Karpas-422 (cell line): ENCODE measurements around the gene OR4M1. TPM values are rescaled to one million over a fixed set of nuclear protein-coding genes. Genes with fewer than 3 reads are reported as not detected.
"Not testable (repeated sequence)": the region's sequence is repeated elsewhere in the genome, so short reads cannot be mapped to it uniquely, and the experiment has no call there.

Experiments used
- DNase-seq: peaks from one replicate; pipeline ENCODE4 v3.0.0-alpha.2; 2015
- H2AFZ ChIP-seq: fragments of 200-600 bp; sonication (generic); 2 replicates; pipeline ENCODE4 v1.6.1; 2014; ENCODE audit warnings: antibody characterized with exemption, low read length, mixed read lengths
- H3K27ac ChIP-seq: fragments of 200-600 bp; sonication (generic); 2 replicates; pipeline ENCODE4 v1.5.1; 2014; ENCODE audit warnings: mild to moderate bottlenecking, low read length, moderate library complexity
- H3K27me3 ChIP-seq: fragments of 200-600 bp; sonication (generic); 2 replicates; pipeline ENCODE4 v1.6.1; 2014; ENCODE audit warnings: low read length, mixed read lengths
- H3K36me3 ChIP-seq: fragments of 200-600 bp; sonication (generic); 2 replicates; pipeline ENCODE4 v1.6.1; 2014; ENCODE audit warnings: low read length, mixed read lengths; ENCODE audit not compliant: insufficient read depth
- H3K4me1 ChIP-seq: fragments of 200-600 bp; sonication (generic); 2 replicates; pipeline ENCODE4 v1.6.1; 2014; ENCODE audit warnings: mild to moderate bottlenecking, low read length, mixed read lengths
- H3K4me2 ChIP-seq: fragments of 200-600 bp; sonication (generic); 2 replicates; pipeline ENCODE4 v1.6.1; 2014; ENCODE audit warnings: low read length, low read depth, mild to moderate bottlenecking; ENCODE audit not compliant: poor library complexity, severe bottlenecking
- H3K4me3 ChIP-seq: fragments of 200-600 bp; sonication (generic); 2 replicates; pipeline ENCODE4 v1.5.1; 2014; ENCODE audit warnings: mild to moderate bottlenecking, antibody characterized with exemption, low read length, mixed read lengths
- H3K79me2 ChIP-seq: fragments of 200-600 bp; sonication (generic); 2 replicates; pipeline ENCODE4 v1.6.1; 2014; ENCODE audit warnings: mild to moderate bottlenecking, low read length, mixed read lengths
- H3K9ac ChIP-seq: fragments of 200-600 bp; sonication (generic); 2 replicates; pipeline ENCODE4 v1.6.0; 2014; ENCODE audit warnings: low read length
- H3K9me2 ChIP-seq: fragments of 200-600 bp; sonication (generic), shearing (Covaris generic); replicated peaks from 2 replicates; pipeline ENCODE4 v1.6.0; 2014; ENCODE audit warnings: mild to moderate bottlenecking, low read length, moderate library complexity; ENCODE audit not compliant: insufficient read depth
- H3K9me3 ChIP-seq: fragments of 300-700, 200-600 bp; sonication (generic); 2 replicates; pipeline ENCODE4 v1.6.1; 2014; ENCODE audit warnings: low read length, mixed read lengths
- H4K20me1 ChIP-seq: fragments of 200-600 bp; sonication (generic); 2 replicates; pipeline ENCODE4 v1.6.1; 2014; ENCODE audit warnings: mild to moderate bottlenecking, antibody characterized with exemption, low read length, low read depth; ENCODE audit not compliant: insufficient read depth
- total RNA-seq: library from RNA; depleted of rRNA; stranded (reverse); fragments of >200 nt; shearing (Covaris generic); gene quantifications from 2 replicates; pipeline ENCODE4 v1.2.3, GENCODE V29; 2014; ENCODE audit warnings: low replicate concordance; rRNA removed

The OR4M1 gene, protein sequence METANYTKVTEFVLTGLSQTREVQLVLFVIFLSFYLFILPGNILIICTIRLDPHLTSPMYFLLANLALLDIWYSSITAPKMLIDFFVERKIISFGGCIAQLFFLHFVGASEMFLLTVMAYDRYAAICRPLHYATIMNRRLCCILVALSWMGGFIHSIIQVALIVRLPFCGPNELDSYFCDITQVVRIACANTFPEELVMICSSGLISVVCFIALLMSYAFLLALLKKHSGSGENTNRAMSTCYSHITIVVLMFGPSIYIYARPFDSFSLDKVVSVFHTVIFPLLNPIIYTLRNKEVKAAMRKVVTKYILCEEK
- total RNA-seq: not detected in 2 replicates

DNA sequence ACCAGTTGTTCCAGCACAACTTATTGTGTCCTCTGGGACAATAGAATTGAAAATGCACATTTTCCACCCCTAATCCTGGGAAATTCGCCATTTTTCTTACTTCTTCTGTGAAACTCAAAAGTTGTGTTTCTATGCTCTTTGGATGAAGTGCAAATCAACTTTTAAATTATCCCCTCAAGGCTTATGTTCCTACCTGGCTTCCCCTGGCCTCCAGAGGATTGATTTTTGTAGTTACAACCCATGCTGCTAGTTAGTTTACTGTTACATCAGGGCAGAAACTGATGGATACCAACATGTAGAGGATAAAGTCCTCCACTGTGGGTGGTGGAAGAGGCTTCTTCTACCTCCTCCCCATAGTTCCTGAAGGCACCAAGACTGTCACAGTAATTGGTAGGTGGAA lies at the start of gene OR4M1:
Gene OR4M1, plus strand, starts transcription at position 301 of the 400 bp plus-strand sequence. CDS start 6,819 bp downstream, outside the sequence.
- not testable (repeated sequence) for H3K27me3 ChIP-seq, H4K20me1 ChIP-seq, H3K4me3 ChIP-seq, H3K27ac ChIP-seq, H3K79me2 ChIP-seq, H3K36me3 ChIP-seq, H2AFZ ChIP-seq, H3K4me1 ChIP-seq, H3K9me2 ChIP-seq, H3K9ac ChIP-seq, DNase-seq, H3K4me2 ChIP-seq
- H3K9me3 ChIP-seq: peaks cover 58% of the 10 kb centered on the region

DNA sequence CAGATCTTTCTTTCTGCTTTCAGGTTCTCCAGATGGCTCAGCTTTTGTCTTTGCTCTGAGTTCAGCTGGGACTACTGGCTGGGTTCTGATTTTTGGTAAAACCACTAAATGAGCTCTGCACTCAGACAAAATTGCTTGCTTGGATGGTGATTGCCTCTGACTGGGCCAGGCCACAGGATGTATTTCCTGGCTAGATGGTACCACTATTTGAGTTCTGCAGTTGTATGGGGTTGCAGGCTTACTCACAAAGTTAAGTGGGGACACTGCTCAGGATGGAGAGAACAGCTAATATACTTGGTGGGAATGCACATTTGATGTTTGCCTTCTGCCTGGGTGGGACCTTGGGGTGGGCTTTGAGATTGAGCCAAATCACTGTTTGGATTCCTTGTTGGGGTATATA lies 43.9 kb upstream of the OR4M1 start:
- Histone ChIP-seq H3K4me2 (no peak overlapping the region), H3K27ac (no peak overlapping the region), H3K79me2 (no peaks in the 10 kb centered on the region), H3K36me3 (no peaks in the 10 kb centered on the region), H3K4me1 (no peaks in the 10 kb centered on the region), H3K9me2 (no peaks in the 10 kb centered on the region), H3K4me3 (no peak overlapping the region), H3K27me3 (no peaks in the 10 kb centered on the region), H3K9me3 (peaks cover 68% of the 10 kb centered on the region), H4K20me1 (no peaks in the 10 kb centered on the region), H3K9ac (no peak overlapping the region), H2AFZ (no peak overlapping the region)
- no peak for DNase-seq

DNA sequence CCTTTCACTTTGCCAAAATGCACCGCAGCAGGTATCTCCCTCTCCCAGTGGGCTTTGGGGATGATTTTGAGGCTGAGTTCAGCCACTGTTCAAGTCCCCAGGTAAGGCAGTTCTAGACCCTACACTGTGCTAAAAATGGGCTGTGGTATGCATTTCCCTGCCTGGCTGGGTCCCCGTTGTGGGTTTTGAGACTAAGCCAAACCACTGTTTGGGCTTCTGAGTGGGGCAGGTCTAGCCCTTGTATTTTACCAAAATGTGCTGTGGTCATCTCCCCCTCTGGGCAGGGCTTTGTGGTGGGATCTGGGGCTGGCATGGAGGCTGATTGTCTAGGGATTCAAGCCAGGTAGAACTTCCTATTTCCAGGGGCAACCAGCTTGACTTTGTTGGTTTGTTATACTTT lies 43.5 kb upstream of the OR4M1 start:
- H3K27ac ChIP-seq: no peak overlapping the region
- no peak for DNase-seq
- H3K4me2 ChIP-seq: no peak overlapping the region
- H3K4me3 ChIP-seq: no peak overlapping the region
- no peak overlapping the region for H3K9ac ChIP-seq
- no peaks in the 10 kb centered on the region for H3K27me3 ChIP-seq
- H3K9me3 ChIP-seq: peaks cover 70% of the 10 kb centered on the region
- no peaks in the 10 kb centered on the region for H4K20me1 ChIP-seq
- no peaks in the 10 kb centered on the region for H3K9me2 ChIP-seq
- H3K79me2 ChIP-seq: no peaks in the 10 kb centered on the region
- H3K4me1 ChIP-seq: no peaks in the 10 kb centered on the region
- no peaks in the 10 kb centered on the region for H3K36me3 ChIP-seq
- H2AFZ ChIP-seq: no peak overlapping the region

DNA sequence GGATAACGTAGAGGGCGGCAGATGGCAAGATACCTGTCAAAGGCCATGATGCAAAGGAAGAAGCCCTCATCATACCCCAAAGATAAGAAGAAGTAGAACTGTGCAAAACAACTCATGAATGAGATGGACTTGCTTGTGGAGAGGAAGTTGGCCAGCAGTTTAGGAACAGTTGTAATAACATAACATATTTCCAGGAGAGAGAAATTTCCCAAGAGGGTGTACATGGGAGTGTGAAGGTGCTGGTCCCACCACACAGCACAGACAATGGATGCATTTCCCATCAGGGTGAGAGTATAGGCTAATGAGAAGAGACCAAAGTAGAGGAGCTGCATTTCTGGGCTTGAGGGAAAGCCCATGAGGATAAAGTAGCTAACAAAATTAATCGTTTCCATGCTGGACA lies 39.4 kb upstream of the OR4M1 start:
- not testable (repeated sequence) for H3K27me3 ChIP-seq

DNA sequence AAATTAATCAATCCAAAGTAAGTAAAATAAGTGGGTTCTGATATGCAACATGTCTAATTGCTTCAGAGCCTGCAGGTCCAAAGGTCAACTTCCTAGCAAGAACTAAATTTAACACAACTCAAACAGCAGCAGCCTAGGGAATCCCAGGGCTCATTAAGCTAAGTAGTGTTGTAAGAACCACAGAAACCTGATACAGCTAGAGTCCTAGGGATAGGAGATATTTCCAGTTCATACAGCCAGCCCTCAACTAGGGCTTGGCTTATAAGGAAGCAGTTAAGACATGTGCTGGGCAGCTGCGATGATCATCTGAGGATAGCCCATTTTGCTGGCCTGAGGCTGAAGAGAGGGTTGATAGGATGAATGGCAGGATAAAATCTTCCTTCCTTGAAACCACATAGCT lies 30.0 kb upstream of the OR4M1 start, which contains the start of gene OR4Q3:
Gene OR4Q3, plus strand, starts transcription at position 316 of the 400 bp plus-strand sequence.
- Histone ChIP-seq H3K4me3 (no peak within 1 kb of the TSS), H3K27me3 (no peaks in the 10 kb centered on the region), H3K4me2 (no peak within 1 kb of the TSS), H2AFZ (no peak within 1 kb of the TSS), H3K4me1 (no peaks in the 10 kb centered on the region), H4K20me1 (no peaks in the 10 kb centered on the region), H3K9ac (no peak within 1 kb of the TSS), H3K27ac (no peak within 1 kb of the TSS), H3K36me3 (no peaks in the 10 kb centered on the region), H3K79me2 (no peaks in the 10 kb centered on the region), H3K9me3 (peaks cover 58% of the 10 kb centered on the region), H3K9me2 (no peaks in the 10 kb centered on the region)
- DNase-seq: no peak

More for the DNA sequence above, 39.4 kb upstream of the OR4M1 start:
- H2AFZ ChIP-seq, H3K27ac ChIP-seq, H3K4me2 ChIP-seq, H3K4me1 ChIP-seq, DNase-seq, H3K9ac ChIP-seq, H3K4me3 ChIP-seq, H3K9me2 ChIP-seq, H3K36me3 ChIP-seq, H3K79me2 ChIP-seq, H4K20me1 ChIP-seq: not testable (repeated sequence)
- peaks cover 66% of the 10 kb centered on the region for H3K9me3 ChIP-seq

DNA sequence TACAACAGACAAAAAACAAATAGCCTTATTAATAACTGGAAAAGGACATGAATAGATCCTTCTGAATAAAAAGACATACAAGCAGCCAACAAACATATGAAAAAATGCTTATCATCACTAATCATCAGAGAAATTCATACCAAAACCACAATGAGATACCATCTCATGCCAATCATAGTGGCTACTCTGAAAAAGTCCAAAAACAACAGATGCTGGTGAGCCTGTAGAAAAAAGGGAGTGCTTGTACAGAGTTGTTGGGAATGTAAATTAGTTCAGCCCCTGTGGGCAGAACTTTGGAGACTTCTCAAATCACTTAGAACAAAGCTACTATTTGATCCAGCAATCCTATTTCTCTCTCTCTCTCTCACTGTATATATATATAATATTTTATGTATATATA lies 21.0 kb upstream of the OR4M1 start:
- H2AFZ ChIP-seq, H4K20me1 ChIP-seq, H3K4me3 ChIP-seq, H3K27ac ChIP-seq, H3K27me3 ChIP-seq, H3K4me1 ChIP-seq, H3K4me2 ChIP-seq, H3K79me2 ChIP-seq, H3K9me2 ChIP-seq, H3K36me3 ChIP-seq, DNase-seq, H3K9ac ChIP-seq: not testable (repeated sequence)
- H3K9me3 ChIP-seq: peaks cover 50% of the 10 kb centered on the region

DNA sequence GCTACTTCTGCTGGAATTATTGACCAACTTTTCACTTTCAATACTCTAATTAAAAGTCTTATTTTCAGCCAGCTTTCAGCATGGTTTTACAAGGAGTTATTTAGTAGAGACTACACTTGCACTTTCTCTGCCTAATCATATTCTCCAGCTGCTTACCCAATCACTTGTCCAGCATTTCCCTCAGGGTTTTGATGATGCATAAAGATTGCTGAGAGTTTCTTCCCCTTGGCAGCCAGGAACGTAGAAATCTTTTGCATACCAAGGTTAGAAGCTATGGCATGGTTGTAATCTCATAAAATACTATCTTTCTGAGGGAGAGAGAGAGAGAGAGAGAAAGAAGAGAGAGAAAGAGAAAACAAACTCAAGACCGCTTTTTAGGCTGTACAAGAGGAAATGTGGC lies 19.1 kb upstream of the OR4M1 start:
- no peak overlapping the region for H3K9ac ChIP-seq
- H3K4me3 ChIP-seq: no peak overlapping the region
- H3K4me1 ChIP-seq: no peaks in the 10 kb centered on the region
- H3K27me3 ChIP-seq: no peaks in the 10 kb centered on the region
- H3K9me3 ChIP-seq: peaks cover 43% of the 10 kb centered on the region
- no peaks in the 10 kb centered on the region for H3K9me2 ChIP-seq
- H3K36me3 ChIP-seq: no peaks in the 10 kb centered on the region
- H3K27ac ChIP-seq: no peak overlapping the region
- no peak for DNase-seq
- H4K20me1 ChIP-seq: no peaks in the 10 kb centered on the region
- no peak overlapping the region for H3K4me2 ChIP-seq
- H3K79me2 ChIP-seq: no peaks in the 10 kb centered on the region
- H2AFZ ChIP-seq: no peak overlapping the region

DNA sequence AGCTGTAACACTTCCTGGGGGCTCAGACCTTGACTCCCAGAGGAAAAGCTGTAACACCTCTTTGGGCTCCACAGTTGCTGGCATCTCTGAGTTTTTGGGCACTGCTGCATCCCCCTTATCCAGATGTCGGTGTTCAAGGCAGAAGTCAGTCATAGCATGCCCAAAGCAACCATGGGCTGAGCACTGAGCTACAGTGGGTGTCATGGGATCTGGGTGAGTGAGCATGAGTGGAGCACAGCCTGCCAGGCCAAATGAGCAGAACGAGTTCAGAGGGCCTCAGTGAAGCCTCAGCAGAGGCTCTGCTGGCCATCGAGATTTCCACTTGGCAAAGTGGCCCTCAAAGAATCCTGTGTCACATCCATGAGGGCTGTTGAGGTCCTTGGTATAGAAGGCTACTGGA lies 1.8 kb upstream of the OR4M1 start:
- H3K9ac ChIP-seq, DNase-seq, H3K36me3 ChIP-seq, H3K4me3 ChIP-seq, H3K4me2 ChIP-seq, H3K4me1 ChIP-seq, H3K27me3 ChIP-seq, H3K27ac ChIP-seq, H3K9me2 ChIP-seq, H2AFZ ChIP-seq, H4K20me1 ChIP-seq, H3K79me2 ChIP-seq: not testable (repeated sequence)
- peaks cover 64% of the 10 kb centered on the region for H3K9me3 ChIP-seq
